SK-N-SH treated with all-trans-retinoic acid at 6 μM for 48 hours (cell line): ENCODE results near the gene RAB14.

ENCODE experiments used
- ATAC-seq: fragments of 200-7000 bp; cut with Tn5 transposase; 3 replicates; pipeline ENCODE4 v1.9.1; 2020; ENCODE audit warnings: mild to moderate bottlenecking, moderate library complexity
- BACH2 ChIP-seq: fragments of 250-450 bp; sonication (Bioruptor Pico); IDR thresholded peaks from 2 replicates; pipeline ENCODE4 v1.9.0; 2021; ENCODE audit warnings: mild to moderate bottlenecking, borderline replicate concordance
- CSDC2 ChIP-seq: fragments of 250-450 bp; sonication (Bioruptor Pico); IDR thresholded peaks from 2 replicates; pipeline ENCODE4 v1.5.0; 2020; ENCODE audit warnings: mild to moderate bottlenecking, moderate library complexity
- ESRRG ChIP-seq: fragments of 250-450 bp; sonication (Bioruptor Pico); IDR thresholded peaks from 2 replicates; pipeline ENCODE4 v1.6.1; 2021; ENCODE audit warnings: mild to moderate bottlenecking
- ISL1 ChIP-seq: fragments of 250-450 bp; sonication (Bioruptor Pico); IDR thresholded peaks from 2 replicates; pipeline ENCODE4 v2.1.2; 2022; ENCODE audit warnings: mild to moderate bottlenecking, moderate library complexity
- OSR1 ChIP-seq: fragments of 250-450 bp; sonication (Bioruptor Pico); IDR thresholded peaks from 2 replicates; pipeline ENCODE4 v1.8.0; 2022; ENCODE audit warnings: moderate library complexity, mild to moderate bottlenecking, inconsistent platforms
- RARB ChIP-seq: fragments of 250-450 bp; sonication (Bioruptor Pico); IDR thresholded peaks from 2 replicates; pipeline ENCODE4 v1.8.0; 2021; ENCODE audit warnings: mild to moderate bottlenecking, moderate library complexity
- SNAI2 ChIP-seq: fragments of 250-450 bp; sonication (Bioruptor Pico); IDR thresholded peaks from 2 replicates; pipeline ENCODE4 v1.5.0; 2020; ENCODE audit warnings: mild to moderate bottlenecking, moderate library complexity
- TCF4 ChIP-seq: fragments of 250-450 bp; sonication (Bioruptor Pico); IDR thresholded peaks from 2 replicates; pipeline ENCODE4 v1.8.0; 2021; ENCODE audit warnings: mild to moderate bottlenecking, moderate library complexity, borderline replicate concordance
- TOX ChIP-seq: fragments of 250-450 bp; sonication (Bioruptor Pico); IDR thresholded peaks from 2 replicates; pipeline ENCODE4 v1.8.0; 2021; ENCODE audit warnings: mild to moderate bottlenecking, moderate library complexity, borderline replicate concordance
- ZC3H10 ChIP-seq: fragments of 250-450 bp; sonication (Bioruptor Pico); IDR thresholded peaks from 2 replicates; pipeline ENCODE4 v1.5.1; 2021; ENCODE audit warnings: mild to moderate bottlenecking, moderate library complexity
- ZFP3 ChIP-seq: fragments of 250-450 bp; sonication (Bioruptor Pico); IDR thresholded peaks from 2 replicates; pipeline ENCODE4 v1.5.0; 2020; ENCODE audit warnings: mild to moderate bottlenecking, moderate library complexity
- ZNF565 ChIP-seq: fragments of 450-650 bp; formaldehyde crosslinking; conservative IDR thresholded peaks from 2 replicates; pipeline ENCODE4 v1.5.0; 2020; ENCODE audit warnings: low read depth, mild to moderate bottlenecking, moderate library complexity
- ZNF70 ChIP-seq: fragments of 450-650 bp; formaldehyde crosslinking; IDR thresholded peaks from 2 replicates; pipeline ENCODE4 v1.5.0; 2020; ENCODE audit warnings: mild to moderate bottlenecking, moderate library complexity
- ZNF8 ChIP-seq: fragments of 450-650 bp; formaldehyde crosslinking; IDR thresholded peaks from 2 replicates; pipeline ENCODE4 v1.5.0; 2020; ENCODE audit warnings: mild to moderate bottlenecking, moderate library complexity
- TF ChIP-seq, protein P1 (sequence below): fragments of 250-450 bp; sonication (Bioruptor Pico); IDR thresholded peaks from 2 replicates; pipeline ENCODE4 v1.5.1; 2021; ENCODE audit warnings: mild to moderate bottlenecking, moderate library complexity
- TF ChIP-seq, protein P2 (sequence below): fragments of 250-450 bp; sonication (Bioruptor Pico); IDR thresholded peaks from 2 replicates; pipeline ENCODE4 v1.5.1; 2020; ENCODE audit warnings: low read depth, mild to moderate bottlenecking, moderate library complexity
- TF ChIP-seq, protein P3 (sequence below): fragments of 250-450 bp; sonication (Bioruptor Pico); IDR thresholded peaks from 2 replicates; pipeline ENCODE4 v1.5.0; 2020; ENCODE audit warnings: mild to moderate bottlenecking, moderate library complexity
- TF ChIP-seq, protein P4 (sequence below): fragments of 250-450 bp; sonication (Bioruptor Pico); IDR thresholded peaks from 2 replicates; pipeline ENCODE4 v1.8.0; 2021; ENCODE audit warnings: low read depth, mild to moderate bottlenecking, moderate library complexity, borderline replicate concordance
- TF ChIP-seq, protein P5 (sequence below): fragments of 250-450 bp; sonication (Bioruptor Pico); IDR thresholded peaks from 2 replicates; pipeline ENCODE4 v1.8.0; 2020; ENCODE audit warnings: mild to moderate bottlenecking, moderate library complexity, borderline replicate concordance

The RAB14 gene

DNA sequence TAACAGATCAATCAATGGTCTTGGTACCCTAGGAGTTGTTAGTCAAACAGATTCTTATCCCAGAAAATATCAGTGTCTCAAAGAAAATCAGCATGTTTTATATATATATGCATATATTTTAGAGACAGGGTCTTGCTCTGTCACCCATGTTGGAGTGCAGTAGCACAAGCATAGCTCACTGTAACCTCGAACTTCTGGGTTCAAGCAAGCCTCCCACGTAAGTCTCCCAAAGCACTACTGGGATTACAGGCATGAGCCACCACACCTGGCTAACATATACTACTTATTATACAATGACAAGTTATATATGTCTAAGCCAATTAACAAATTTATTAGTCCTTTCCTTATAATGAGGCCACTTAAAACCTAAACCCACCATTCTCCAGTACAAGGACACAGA lies 10.4 kb downstream of the RAB14 start:
- TF ChIP-seq ISL1 (CRISPR knock-in tag) (no peak), ZC3H10 (CRISPR knock-in tag) (no peak), TCF4 (CRISPR knock-in tag) (no peak), ESRRG (CRISPR knock-in tag) (no peak), RARB (CRISPR knock-in tag) (no peak), ZNF70 (CRISPR knock-in tag) (no peak), BACH2 (CRISPR knock-in tag) (no peak), ZFP3 (CRISPR knock-in tag) (no peak), ZNF8 (CRISPR knock-in tag) (no peak), CSDC2 (CRISPR knock-in tag) (no peak), TOX (CRISPR knock-in tag) (no peak), SNAI2 (CRISPR knock-in tag) (no peak), OSR1 (CRISPR knock-in tag) (no peak)
- TF ChIP-seq, protein P1, sequence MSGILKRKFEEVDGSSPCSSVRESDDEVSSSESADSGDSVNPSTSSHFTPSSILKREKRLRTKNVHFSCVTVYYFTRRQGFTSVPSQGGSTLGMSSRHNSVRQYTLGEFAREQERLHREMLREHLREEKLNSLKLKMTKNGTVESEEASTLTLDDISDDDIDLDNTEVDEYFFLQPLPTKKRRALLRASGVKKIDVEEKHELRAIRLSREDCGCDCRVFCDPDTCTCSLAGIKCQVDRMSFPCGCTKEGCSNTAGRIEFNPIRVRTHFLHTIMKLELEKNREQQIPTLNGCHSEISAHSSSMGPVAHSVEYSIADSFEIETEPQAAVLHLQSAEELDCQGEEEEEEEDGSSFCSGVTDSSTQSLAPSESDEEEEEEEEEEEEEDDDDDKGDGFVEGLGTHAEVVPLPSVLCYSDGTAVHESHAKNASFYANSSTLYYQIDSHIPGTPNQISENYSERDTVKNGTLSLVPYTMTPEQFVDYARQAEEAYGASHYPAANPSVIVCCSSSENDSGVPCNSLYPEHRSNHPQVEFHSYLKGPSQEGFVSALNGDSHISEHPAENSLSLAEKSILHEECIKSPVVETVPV (CRISPR knock-in tag): no peak
- TF ChIP-seq, protein P2, sequence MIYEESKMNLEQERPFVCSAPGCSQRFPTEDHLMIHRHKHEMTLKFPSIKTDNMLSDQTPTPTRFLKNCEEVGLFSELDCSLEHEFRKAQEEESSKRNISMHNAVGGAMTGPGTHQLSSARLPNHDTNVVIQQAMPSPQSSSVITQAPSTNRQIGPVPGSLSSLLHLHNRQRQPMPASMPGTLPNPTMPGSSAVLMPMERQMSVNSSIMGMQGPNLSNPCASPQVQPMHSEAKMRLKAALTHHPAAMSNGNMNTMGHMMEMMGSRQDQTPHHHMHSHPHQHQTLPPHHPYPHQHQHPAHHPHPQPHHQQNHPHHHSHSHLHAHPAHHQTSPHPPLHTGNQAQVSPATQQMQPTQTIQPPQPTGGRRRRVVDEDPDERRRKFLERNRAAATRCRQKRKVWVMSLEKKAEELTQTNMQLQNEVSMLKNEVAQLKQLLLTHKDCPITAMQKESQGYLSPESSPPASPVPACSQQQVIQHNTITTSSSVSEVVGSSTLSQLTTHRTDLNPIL (CRISPR knock-in tag): no peak
- TF ChIP-seq, protein P3, sequence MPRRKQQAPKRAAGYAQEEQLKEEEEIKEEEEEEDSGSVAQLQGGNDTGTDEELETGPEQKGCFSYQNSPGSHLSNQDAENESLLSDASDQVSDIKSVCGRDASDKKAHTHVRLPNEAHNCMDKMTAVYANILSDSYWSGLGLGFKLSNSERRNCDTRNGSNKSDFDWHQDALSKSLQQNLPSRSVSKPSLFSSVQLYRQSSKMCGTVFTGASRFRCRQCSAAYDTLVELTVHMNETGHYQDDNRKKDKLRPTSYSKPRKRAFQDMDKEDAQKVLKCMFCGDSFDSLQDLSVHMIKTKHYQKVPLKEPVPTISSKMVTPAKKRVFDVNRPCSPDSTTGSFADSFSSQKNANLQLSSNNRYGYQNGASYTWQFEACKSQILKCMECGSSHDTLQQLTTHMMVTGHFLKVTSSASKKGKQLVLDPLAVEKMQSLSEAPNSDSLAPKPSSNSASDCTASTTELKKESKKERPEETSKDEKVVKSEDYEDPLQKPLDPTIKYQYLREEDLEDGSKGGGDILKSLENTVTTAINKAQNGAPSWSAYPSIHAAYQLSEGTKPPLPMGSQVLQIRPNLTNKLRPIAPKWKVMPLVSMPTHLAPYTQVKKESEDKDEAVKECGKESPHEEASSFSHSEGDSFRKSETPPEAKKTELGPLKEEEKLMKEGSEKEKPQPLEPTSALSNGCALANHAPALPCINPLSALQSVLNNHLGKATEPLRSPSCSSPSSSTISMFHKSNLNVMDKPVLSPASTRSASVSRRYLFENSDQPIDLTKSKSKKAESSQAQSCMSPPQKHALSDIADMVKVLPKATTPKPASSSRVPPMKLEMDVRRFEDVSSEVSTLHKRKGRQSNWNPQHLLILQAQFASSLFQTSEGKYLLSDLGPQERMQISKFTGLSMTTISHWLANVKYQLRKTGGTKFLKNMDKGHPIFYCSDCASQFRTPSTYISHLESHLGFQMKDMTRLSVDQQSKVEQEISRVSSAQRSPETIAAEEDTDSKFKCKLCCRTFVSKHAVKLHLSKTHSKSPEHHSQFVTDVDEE (CRISPR knock-in tag): no peak
- TF ChIP-seq, protein P4, sequence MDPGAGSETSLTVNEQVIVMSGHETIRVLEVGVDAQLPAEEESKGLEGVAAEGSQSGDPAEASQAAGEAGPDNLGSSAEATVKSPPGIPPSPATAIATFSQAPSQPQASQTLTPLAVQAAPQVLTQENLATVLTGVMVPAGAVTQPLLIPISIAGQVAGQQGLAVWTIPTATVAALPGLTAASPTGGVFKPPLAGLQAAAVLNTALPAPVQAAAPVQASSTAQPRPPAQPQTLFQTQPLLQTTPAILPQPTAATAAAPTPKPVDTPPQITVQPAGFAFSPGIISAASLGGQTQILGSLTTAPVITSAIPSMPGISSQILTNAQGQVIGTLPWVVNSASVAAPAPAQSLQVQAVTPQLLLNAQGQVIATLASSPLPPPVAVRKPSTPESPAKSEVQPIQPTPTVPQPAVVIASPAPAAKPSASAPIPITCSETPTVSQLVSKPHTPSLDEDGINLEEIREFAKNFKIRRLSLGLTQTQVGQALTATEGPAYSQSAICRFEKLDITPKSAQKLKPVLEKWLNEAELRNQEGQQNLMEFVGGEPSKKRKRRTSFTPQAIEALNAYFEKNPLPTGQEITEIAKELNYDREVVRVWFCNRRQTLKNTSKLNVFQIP (CRISPR knock-in tag): no peak
- TF ChIP-seq, protein P5, sequence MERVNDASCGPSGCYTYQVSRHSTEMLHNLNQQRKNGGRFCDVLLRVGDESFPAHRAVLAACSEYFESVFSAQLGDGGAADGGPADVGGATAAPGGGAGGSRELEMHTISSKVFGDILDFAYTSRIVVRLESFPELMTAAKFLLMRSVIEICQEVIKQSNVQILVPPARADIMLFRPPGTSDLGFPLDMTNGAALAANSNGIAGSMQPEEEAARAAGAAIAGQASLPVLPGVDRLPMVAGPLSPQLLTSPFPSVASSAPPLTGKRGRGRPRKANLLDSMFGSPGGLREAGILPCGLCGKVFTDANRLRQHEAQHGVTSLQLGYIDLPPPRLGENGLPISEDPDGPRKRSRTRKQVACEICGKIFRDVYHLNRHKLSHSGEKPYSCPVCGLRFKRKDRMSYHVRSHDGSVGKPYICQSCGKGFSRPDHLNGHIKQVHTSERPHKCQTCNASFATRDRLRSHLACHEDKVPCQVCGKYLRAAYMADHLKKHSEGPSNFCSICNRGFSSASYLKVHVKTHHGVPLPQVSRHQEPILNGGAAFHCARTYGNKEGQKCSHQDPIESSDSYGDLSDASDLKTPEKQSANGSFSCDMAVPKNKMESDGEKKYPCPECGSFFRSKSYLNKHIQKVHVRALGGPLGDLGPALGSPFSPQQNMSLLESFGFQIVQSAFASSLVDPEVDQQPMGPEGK (CRISPR knock-in tag): no peak

DNA sequence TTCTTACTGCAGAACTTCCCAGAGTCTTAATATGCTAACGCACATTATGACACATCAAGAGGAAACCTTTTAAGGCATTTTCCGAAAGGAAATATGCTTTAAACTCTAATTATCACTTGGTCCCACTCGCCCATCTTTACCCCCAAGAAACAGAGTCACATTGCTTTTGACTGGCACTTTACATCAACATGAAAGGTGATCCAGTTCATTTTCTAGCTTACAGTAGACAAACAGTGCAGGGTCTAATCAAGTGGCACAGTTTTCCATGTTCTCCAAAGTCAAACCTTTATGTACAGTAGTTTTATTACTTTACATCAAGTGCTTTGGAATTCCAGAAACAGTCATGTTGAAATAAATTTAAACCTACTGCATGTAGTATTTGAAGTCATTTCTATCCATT lies 12.0 kb downstream of the RAB14 start:
- no peak for ATAC-seq
- TF ChIP-seq TCF4 (CRISPR knock-in tag) (no peak), ISL1 (CRISPR knock-in tag) (no peak)
- TF ChIP-seq, all 23 proteins: peak for 0

More for the DNA sequence above, 10.4 kb downstream of the RAB14 start:
- ATAC-seq: no peak

DNA sequence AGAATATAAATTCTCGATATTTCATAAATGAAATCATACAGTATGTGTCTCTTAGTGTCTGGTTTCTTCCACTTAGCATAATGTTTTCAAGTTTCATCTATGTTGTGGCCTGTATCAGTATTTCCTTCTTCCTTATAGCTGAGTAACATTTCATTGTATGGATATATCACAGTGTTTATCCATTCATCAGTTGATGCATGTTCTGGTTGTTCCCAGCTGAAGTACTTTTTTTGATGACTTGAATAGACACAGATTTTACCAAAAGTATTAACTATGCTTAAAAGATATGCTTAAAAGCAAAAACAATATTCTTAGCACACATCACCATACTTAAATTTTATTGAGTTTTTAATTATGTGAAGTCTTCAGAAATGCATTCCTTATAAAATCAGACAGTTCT lies 12.7 kb downstream of the RAB14 start:
- ATAC-seq: no peak
- TF ChIP-seq ZNF70 (CRISPR knock-in tag) (no peak), SNAI2 (CRISPR knock-in tag) (no peak), CSDC2 (CRISPR knock-in tag) (no peak), ESRRG (CRISPR knock-in tag) (no peak), TOX (CRISPR knock-in tag) (no peak), ZNF8 (CRISPR knock-in tag) (no peak), ZNF565 (CRISPR knock-in tag) (no peak), RARB (CRISPR knock-in tag) (no peak), OSR1 (CRISPR knock-in tag) (no peak)
- TF ChIP-seq, protein P2 (CRISPR knock-in tag): no peak
- TF ChIP-seq, protein P3 (CRISPR knock-in tag): no peak
- TF ChIP-seq, protein P1 (CRISPR knock-in tag): no peak
- TF ChIP-seq, protein P4 (CRISPR knock-in tag): no peak
